HG02571 (cell line): Measurements from ENCODE around the gene CASKIN1.
"Not testable (repeated sequence)": the region's sequence is repeated elsewhere in the genome, so short reads cannot be mapped to it uniquely, and the experiment has no call there.

Source experiments
- ATAC-seq: cut with Tn5 transposase; IDR thresholded peaks from one replicate; pipeline ENCODE4 v1.9.1; 2021; ENCODE audit warnings: mild to moderate bottlenecking, moderate library complexity; ENCODE audit not compliant: unreplicated experiment

CASKIN1 gene, protein sequence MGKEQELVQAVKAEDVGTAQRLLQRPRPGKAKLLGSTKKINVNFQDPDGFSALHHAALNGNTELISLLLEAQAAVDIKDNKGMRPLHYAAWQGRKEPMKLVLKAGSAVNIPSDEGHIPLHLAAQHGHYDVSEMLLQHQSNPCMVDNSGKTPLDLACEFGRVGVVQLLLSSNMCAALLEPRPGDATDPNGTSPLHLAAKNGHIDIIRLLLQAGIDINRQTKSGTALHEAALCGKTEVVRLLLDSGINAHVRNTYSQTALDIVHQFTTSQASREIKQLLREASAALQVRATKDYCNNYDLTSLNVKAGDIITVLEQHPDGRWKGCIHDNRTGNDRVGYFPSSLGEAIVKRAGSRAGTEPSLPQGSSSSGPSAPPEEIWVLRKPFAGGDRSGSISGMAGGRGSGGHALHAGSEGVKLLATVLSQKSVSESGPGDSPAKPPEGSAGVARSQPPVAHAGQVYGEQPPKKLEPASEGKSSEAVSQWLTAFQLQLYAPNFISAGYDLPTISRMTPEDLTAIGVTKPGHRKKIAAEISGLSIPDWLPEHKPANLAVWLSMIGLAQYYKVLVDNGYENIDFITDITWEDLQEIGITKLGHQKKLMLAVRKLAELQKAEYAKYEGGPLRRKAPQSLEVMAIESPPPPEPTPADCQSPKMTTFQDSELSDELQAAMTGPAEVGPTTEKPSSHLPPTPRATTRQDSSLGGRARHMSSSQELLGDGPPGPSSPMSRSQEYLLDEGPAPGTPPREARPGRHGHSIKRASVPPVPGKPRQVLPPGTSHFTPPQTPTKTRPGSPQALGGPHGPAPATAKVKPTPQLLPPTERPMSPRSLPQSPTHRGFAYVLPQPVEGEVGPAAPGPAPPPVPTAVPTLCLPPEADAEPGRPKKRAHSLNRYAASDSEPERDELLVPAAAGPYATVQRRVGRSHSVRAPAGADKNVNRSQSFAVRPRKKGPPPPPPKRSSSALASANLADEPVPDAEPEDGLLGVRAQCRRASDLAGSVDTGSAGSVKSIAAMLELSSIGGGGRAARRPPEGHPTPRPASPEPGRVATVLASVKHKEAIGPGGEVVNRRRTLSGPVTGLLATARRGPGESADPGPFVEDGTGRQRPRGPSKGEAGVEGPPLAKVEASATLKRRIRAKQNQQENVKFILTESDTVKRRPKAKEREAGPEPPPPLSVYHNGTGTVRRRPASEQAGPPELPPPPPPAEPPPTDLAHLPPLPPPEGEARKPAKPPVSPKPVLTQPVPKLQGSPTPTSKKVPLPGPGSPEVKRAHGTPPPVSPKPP (N-terminal part only)

DNA sequence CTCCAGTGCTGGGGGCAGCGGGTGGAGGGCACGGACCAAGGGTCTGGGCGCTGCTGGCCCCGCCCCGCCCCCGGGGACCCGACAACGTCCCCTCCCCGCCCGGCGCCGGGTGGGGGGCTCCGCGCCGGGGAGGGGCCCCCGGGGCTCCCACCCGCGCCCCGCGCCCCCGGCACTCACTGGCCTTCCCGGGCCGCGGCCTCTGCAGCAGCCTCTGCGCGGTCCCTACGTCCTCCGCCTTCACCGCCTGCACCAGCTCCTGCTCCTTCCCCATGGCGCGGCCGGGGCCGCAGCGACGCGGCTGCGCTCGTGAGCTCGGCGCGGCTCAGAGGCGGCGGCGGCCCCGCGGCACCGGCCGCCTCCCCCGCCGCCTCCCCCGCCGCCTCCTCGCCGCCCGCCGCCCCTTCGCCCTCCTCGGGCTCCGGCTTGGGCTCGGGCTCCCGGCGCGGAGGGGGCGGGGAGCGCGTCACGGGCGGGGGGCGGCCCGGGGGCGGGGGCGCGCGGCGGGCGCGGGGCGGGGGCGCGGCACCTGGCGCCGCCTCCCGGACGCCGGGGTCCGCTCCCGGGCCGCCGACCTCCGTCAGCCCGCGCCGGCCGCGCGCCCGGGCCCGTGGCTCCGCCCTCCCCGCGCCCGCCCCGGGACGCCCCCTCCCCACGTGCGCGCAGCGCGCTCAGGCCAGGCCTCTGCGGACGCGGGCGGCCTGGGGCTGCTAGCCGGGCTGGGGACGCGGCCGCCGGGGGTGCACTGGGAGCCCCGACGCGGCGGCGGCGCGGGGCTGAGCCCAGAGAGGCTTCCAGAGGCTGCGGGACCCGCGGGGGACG lies at the start of gene CASKIN1:
Gene CASKIN1, minus strand, starts transcription at position 444 of the 819 bp plus-strand sequence. Its CDS starts 173 bp downstream, at position 271.
- ATAC-seq: no peak

DNA sequence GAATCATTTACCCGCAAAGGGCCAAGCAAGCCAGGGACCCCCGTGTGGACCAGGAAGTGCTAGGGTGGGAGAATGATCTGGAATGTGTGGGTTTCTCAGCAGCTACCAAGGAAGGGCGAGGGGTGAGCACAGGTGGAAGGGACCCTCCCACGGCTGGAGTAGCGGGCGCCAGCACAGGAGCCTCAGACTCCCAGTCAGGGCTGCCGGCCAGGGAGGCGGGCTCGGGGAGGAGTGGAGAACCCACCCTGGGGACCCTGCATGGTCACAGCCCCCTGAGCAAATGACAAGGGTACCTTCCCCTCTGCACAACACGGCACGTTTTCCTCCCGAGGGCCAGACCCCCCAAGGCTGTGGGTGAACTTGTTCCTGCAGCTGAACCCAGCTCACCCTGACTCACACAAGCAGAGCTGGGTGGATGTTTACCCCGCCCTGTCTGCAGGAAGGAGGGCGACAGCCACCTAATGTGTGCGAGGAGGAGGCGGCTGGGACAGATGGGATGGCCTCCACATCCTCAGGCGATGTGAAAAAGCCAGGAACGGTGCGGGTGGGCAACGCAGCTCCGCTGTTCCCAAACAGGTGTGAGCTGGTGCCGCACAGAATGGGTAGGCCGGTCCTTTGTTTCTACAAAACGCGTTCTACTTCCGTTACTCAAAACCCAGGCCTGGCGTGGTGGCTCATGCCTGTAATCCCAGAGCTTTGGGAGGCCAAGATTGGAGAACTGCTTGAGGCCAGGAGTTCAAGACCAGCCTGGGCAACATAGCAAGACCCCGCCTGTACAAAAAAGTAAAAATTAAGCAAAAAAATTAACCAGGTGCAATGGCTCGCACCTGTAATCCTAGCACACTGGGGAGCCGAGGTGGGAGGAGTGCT lies 48.8 kb upstream of the CASKIN1 start:
- no peak for ATAC-seq

DNA sequence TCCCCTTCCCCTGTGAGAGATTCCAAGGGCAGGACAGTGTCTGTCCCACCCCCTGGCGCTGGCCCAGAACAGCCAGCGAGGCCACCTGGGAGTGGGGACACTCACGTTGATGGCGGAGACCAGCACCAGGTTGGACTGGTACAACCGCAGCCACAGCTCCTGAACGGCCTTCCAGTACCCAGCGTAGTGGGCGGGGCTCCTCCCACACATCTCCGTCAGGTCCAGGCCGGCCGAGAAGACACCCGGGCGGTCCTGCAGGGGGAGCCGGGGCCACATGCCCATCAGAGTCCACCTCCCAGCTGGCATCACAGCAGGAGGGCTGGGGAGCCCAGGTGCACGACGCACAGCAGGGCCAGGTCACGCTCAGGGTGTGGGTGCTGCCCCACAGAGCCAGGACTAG lies 47.9 kb upstream of the CASKIN1 start:
- ATAC-seq: no peak

DNA sequence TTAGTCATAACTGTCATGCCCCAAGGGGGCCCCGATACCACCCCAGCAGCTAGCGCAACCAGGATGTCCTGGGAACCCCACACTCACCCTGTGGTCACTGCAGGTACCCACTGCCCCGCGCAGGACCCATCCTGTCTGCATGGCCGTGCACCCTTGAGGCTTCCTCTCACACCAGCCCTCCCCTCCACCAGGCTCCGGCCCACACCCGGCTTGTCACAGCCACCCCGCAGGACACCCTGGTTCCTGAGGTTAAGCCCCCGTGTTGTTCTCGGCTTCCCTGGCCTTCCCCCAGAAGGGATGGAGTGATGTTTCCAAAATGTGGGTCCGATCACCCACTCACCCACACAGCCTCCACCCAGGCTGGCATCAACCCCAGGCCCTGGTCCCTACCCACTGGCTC lies 47.4 kb upstream of the CASKIN1 start:
- no peak for ATAC-seq

DNA sequence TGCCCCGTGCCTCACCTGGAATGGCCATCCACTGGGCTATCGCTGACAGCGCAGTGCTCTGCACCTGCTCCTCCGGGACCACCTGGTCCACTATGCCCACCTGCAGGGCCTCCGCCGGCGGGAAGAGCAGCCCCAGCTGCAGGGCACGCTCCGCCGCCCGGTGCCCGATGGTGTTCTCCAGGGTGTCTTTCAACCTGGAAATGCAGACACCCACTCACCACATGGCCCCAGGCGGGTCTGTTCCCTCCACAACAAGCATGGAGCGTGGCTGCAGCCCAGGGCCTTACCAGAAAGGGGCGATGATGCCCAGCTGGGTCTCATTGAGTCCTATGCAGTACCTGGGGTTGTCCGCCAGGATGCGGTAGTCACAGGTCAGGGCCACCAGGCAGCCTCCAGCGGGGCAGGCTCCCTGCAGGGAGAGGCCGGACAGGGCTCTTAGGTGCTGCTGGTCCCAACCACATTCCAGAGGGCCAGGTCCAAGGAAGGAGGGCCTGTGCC lies 46.7 kb upstream of the CASKIN1 start:
- no peak for ATAC-seq

DNA sequence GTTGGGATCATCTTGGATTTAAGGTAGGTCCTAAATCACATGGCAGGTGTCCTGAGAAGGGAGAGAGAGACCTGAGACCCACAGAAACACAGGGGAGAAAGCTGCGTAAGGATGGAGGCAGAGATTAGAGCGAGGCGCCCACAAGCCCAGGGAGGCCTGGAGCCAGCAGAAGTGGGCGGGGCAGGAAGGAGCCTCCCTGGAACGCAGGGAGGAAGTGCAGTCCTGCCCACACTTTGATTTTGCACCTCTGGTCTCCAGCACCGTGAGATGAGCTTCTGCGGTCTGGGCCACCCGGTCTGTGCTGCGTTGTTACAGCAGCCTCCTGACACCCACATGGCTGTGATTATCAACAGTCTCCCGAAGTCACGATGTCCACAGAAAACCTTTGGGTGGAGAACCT lies 46.2 kb upstream of the CASKIN1 start:
- ATAC-seq: no peak

DNA sequence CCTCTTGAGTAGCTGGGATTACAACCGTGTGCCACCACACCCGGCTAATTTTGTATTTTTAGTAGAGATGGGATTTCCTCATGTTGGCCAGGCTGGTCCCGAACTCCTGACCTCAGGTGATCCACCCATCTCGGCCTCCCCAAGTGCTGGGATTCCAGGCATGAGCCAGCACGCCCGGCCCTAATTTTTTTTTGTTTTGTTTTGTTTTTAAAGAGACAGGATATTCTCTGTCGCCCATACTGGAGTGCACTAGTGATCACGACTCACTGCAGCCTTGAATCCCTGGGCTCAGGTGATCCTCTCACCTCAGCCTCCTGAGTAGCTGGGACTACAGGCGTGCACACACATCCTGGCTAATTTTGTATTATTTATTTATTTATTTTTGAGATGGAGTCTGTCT lies 43.9 kb upstream of the CASKIN1 start:
- not testable (repeated sequence) for ATAC-seq

DNA sequence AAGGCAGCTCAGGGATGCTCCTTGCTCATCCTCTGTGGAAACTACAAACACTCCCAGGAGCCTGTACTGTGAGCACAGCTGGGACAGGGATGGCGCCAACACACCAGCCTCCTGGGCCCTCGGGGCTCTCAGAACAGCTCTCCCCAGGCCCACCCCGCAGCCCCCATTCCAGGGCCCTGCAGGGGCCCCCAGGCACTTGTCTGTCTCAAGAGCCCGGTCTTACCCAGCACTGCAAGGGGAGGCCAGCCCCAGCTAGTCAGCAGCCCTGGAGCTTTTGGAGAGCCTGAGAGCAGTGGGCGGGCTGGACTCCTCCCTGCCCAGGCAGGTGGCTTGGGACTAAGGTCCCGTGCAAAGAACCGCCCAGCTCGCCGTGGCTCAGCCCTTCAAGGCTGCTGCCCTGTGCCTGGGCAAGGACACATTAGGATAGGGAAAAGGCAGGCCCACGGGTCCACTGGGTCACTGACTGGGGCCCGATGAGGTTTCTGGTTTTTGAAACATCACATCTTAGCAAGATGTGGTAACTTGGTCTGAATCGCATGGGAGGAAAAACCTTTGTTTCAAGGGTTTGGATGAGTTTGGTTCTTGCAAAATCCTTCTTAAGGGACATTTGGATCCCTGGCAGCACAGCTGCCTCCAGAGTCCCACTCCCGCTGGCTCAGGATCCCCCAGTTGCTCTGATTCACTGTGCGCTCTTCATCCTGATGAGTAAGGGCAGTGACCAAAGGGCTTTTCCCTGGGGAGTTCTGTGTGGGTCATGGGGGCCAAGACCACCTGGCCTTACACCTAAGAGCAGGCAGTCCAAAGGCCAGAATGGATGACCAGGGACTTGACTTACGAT lies 42.7 kb upstream of the CASKIN1 start:
- ATAC-seq: no peak

DNA sequence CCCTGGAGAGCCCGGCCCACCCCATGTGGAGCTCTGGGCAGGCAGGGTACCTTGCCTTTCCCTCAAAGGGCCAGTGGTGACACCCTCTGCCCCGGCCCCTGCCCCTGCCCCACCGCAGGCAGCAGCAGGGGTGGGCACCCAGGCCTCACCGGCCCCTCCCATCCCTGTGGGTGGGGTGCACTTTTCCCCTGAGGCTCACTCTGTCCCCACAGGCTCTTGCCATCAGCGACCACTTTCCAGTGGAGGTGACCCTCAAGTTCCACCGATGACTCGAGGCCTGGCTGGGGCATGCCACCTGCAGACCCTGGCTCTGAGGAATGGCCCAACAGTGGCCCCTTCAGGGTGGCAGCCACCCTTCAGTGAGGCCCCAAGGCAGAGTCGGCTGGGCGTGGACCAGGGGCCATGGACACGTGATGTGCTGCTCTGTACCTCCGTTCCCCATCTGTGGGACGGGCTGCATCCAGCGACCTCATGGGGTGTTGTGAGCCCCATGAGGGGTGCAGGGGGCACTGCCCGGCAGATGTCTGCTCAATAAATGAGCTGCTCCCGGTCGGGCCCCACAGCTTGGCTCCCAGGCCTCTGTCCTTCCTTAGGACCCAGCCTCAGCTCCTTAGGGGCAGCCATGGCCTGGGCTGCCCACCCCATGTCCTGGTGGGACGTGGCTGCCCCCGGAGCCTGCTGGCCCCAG lies 41.9 kb upstream of the CASKIN1 start:
- ATAC-seq: no peak

DNA sequence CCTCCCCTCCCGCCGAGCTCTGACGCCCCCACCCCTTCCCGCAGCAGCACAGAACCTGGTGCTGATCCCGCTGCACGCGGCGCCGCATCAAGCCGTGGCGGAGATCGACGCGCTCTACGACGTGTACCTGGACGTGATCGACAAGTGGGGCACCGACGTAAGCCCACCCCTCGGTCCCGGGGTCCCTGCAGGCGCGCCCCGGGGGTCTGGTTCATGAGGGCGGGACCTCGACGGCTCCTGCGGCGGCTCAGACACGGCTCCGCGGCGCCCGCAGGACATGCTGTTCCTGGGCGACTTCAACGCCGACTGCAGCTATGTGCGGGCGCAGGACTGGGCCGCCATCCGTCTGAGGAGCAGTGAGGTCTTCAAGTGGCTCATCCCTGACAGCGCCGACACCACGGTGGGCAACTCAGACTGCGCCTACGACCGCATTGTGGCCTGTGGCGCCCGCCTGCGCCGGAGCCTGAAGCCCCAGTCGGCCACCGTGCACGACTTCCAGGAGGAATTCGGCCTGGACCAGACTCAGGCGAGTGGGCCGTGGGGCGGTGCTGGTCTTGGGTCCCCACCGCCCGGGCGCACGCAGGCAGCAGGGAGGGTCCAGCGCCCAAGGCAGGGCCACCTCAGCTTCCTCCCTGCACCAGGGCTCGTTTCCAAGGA lies 41.2 kb upstream of the CASKIN1 start:
- ATAC-seq: no peak

DNA sequence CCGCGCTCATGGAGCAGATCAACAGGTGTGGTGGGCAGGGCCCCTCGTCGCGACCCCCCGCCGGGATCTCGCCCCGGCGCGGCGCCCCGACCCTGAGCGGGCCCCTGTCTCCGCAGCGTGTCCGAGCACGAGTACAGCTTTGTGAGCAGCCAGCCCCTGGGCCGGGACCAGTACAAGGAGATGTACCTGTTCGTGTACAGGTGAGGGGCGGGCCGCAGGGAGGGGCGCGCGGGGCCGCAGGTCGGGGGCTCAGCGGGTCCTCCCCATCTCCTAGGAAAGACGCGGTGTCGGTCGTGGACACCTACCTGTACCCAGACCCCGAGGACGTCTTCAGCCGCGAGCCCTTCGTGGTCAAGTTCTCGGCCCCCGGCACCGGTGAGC lies 40.7 kb upstream of the CASKIN1 start:
- ATAC-seq: no peak

DNA sequence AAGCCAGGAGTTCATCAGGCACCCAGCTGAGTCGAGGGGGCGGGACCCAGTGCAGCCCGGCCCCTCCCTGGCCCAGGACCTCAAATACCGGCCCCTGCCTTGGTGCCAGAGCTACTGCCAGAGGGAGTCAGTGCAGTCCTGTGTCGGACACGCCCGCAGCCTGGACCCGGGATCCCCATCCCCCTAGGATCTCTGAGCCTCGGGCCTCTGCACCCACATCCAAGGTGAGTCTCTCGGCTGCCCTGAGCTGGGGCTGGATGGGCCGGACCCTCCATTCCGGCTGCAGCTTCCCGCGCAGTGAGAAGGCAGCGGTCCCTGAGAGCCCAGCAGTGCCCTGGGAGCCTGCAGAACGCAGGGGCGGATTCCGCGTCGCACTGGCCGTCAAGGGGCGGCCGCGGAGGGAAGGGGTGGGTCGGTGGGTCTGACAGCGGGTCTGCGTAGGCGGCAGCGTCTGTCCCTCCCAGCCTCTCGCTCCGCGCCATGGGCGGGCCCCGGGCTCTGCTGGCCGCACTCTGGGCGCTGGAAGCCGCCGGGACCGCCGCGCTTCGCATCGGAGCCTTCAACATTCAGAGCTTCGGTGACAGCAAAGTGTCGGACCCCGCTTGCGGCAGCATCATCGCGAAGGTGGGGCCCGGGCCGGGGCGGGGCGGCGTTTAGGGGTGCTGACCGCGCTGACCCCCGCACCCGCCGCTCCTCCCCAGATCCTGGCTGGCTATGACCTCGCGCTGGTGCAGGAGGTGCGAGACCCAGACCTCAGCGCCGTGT lies 40.1 kb upstream of the CASKIN1 start, which contains the start of gene DNASE1L2:
Gene DNASE1L2, plus strand, starts transcription at position 108 of the 765 bp plus-strand sequence. Its CDS starts 373 bp downstream, at position 481.
- no peak for ATAC-seq

DNA sequence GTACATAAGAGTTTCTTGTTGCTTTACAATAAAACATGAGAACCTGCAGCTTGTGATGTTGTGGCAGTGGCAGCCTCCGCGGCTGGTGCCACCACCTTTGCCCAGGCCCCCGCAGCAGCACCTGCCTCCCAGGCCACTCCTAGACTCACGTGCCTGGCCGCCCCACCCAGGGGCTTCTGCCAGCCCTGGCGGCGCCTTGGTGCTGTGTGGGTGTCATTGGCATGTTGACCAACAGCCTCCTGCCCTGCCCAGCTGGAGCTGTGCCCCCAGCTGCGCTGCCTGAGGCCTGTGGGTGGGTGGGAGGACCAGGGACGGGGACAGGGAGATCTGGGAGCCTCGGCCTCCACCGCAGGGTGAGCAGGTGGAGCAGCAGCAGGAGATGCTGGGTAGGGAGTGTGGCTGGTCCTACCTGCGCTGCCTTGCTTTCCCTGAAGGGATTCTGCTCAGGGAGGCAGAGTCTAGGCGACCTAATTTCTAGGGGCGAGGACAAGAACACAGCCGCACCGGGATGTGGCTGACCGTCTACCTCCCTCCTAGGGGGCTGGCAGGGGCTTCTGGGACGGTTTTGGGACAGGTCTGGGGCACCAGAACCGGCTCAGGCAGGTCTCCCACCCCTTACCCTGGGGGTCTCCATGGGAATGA lies 39.4 kb upstream of the CASKIN1 start:
- no peak for ATAC-seq

DNA sequence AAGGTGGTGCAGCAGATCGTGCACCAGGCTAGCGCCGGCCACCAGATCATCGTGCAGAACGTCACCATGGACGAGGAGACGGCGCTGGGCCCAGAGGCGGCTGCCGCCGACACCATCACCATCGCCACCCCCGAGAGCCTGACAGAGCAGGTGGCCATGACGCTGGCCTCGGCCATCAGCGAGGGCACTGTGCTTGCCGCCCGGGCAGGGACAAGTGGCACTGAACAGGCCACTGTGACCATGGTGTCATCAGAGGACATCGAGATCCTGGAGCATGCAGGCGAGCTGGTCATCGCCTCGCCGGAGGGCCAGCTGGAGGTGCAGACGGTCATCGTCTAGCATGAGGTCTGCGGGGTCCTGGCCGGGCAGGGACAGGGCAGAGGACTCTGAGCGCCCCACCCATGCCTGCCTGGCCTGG lies 38.8 kb upstream of the CASKIN1 start:
- no peak for ATAC-seq

DNA sequence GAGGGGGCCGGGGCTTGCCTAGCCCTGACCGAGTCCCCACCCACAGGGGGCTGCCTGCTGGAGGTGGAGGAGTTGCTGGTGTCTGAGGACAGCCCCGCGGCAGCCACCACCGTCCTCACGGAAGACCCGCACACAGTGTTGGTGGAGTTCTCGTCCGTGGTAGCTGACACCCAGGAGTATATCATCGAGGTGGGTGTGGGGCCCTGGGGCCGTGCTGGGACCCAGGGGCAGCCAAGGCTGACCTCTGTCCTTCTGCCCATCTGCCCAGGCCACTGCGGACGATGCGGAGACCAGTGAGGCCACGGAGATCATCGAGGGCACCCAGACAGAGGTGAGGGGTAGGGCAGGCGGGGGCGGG lies 38.4 kb upstream of the CASKIN1 start:
- ATAC-seq: no peak
